Fibroblast of the aortic adventitia (primary cell): Measurements from ENCODE around the gene CEMIP. TPM values are rescaled to one million over a fixed set of nuclear protein-coding genes. Genes with fewer than 3 reads are reported as not detected.

ENCODE experiments used
- DNase-seq: peaks from one replicate; pipeline ENCODE4 v3.0.0-alpha.2; 2010; ENCODE audit warnings: low read depth
- H3K4me3 ChIP-seq: 2 replicates; pipeline ENCODE4 v1.5.1; 2011; ENCODE audit warnings: low read depth, mild to moderate bottlenecking, control low read depth, low read length, moderate library complexity
- CTCF ChIP-seq: IDR thresholded peaks from 2 replicates; pipeline ENCODE4 v1.5.1; 2011; ENCODE audit warnings: mild to moderate bottlenecking, low read length, control low read depth, inconsistent platforms; ENCODE audit not compliant: insufficient read depth
- total RNA-seq: library from RNA; depleted of rRNA; stranded (reverse); fragments of >200 nt; gene quantifications from 2 replicates; pipeline ENCODE4 v1.2.3, GENCODE V29; 2012; ENCODE audit warnings: low replicate concordance

Gene CEMIP
- total RNA-seq, 1 donor: 225 TPM

- no peak overlapping the region for H3K4me3 ChIP-seq
- peak; percentile 25 for DNase-seq
- no peak for TF ChIP-seq CTCF
These were observed 42.6 kb upstream of the CEMIP start for GRCh38 chr15:80736560-80736959.

GRCh38 chr15:80739919-80740318 lies 39.3 kb upstream of the CEMIP start:
- no peak overlapping the region for H3K4me3 ChIP-seq
- no peak for TF ChIP-seq CTCF
- DNase-seq: no peak

GRCh38 chr15:80742081-80742480 lies 37.1 kb upstream of the CEMIP start:
- H3K4me3 ChIP-seq: no peak overlapping the region
- no peak for TF ChIP-seq CTCF
- DNase-seq: no peak

- no peak for DNase-seq
- H3K4me3 ChIP-seq: no peak overlapping the region
- TF ChIP-seq CTCF: no peak
These were observed 35.9 kb upstream of the CEMIP start for GRCh38 chr15:80743189-80743833.

GRCh38 chr15:80744415-80744814 lies 34.8 kb upstream of the CEMIP start:
- no peak overlapping the region for H3K4me3 ChIP-seq
- TF ChIP-seq CTCF: no peak
- DNase-seq: no peak

GRCh38 chr15:80744826-80745225 lies 34.3 kb upstream of the CEMIP start:
- peak; percentile 54 for DNase-seq
- no peak overlapping the region for H3K4me3 ChIP-seq

More at GRCh38 chr15:80744826-80745225, 34.3 kb upstream of the CEMIP start:
- TF ChIP-seq CTCF: no peak
